ENCODE measurements around the gene PEF1.

Gene PEF1

GRCh38 chr1:31671147-31671546 is 26.5 kb upstream of the PEF1 start:
- DNase-seq (ENCODE audit: low spot score), result no peak

- DNase-seq (ENCODE audit: low spot score), result no peak
These were observed 25.9 kb upstream of the PEF1 start for GRCh38 chr1:31670593-31670964.

GRCh38 chr1:31669786-31670592 is 25.3 kb upstream of the PEF1 start:
- peak; percentile 42 for DNase-seq (ENCODE audit: low spot score)

GRCh38 chr1:31669433-31669785 is 24.7 kb upstream of the PEF1 start:
- DNase-seq (ENCODE audit: low spot score), result no peak

GRCh38 chr1:31668303-31668883 is 23.7 kb upstream of the PEF1 start:
- DNase-seq (ENCODE audit: low spot score), result no peak

GRCh38 chr1:31667065-31667785 is 22.5 kb upstream of the PEF1 start:
- DNase-seq (ENCODE audit: low spot score), result no peak

GRCh38 chr1:31666263-31666963 is 21.7 kb upstream of the PEF1 start:
- DNase-seq (ENCODE audit: low spot score), result peak; percentile 17

- no peak for DNase-seq (ENCODE audit: low spot score)
These were observed 20.7 kb upstream of the PEF1 start for GRCh38 chr1:31665234-31665878.

- DNase-seq (ENCODE audit: low spot score), result no peak
These were observed 19.9 kb upstream of the PEF1 start for GRCh38 chr1:31664528-31664927.

GRCh38 chr1:31663622-31664452 is 19.2 kb upstream of the PEF1 start:
- peak; percentile 64 for DNase-seq (ENCODE audit: low spot score)

GRCh38 chr1:31662463-31662862 is 17.8 kb upstream of the PEF1 start:
- DNase-seq (ENCODE audit: low spot score), result no peak

GRCh38 chr1:31661856-31662255 is 17.2 kb upstream of the PEF1 start:
- no peak for DNase-seq (ENCODE audit: low spot score)

GRCh38 chr1:31660871-31661455 is 16.3 kb upstream of the PEF1 start:
- no peak for DNase-seq (ENCODE audit: low spot score)

- no peak for DNase-seq (ENCODE audit: low spot score)
These were observed 15.2 kb upstream of the PEF1 start for GRCh38 chr1:31659889-31660288.

GRCh38 chr1:31658721-31659120 is 14.0 kb upstream of the PEF1 start:
- no peak for DNase-seq (ENCODE audit: low spot score)

GRCh38 chr1:31657972-31658510 is 13.4 kb upstream of the PEF1 start:
- DNase-seq (ENCODE audit: low spot score), result no peak

- DNase-seq (ENCODE audit: low spot score), result no peak
These were observed 12.5 kb upstream of the PEF1 start for GRCh38 chr1:31657020-31657804.

GRCh38 chr1:31655756-31656155 is 11.1 kb upstream of the PEF1 start:
- DNase-seq (ENCODE audit: low spot score), result no peak

GRCh38 chr1:31655104-31655503 is 10.4 kb upstream of the PEF1 start:
- DNase-seq (ENCODE audit: low spot score), result no peak

GRCh38 chr1:31654474-31654776 is 9.7 kb upstream of the PEF1 start:
- DNase-seq (ENCODE audit: low spot score), result no peak
